NCI-H524 treated with DMSO at 0.1 percent for 48 hours (cell line): ENCODE measurements around the gene TMEM154.

Experiments used
- DNase-seq: peaks from one replicate; lab custom pipeline; 2025; lab: John Stamatoyannopoulos, UW

TMEM154 gene

DNA sequence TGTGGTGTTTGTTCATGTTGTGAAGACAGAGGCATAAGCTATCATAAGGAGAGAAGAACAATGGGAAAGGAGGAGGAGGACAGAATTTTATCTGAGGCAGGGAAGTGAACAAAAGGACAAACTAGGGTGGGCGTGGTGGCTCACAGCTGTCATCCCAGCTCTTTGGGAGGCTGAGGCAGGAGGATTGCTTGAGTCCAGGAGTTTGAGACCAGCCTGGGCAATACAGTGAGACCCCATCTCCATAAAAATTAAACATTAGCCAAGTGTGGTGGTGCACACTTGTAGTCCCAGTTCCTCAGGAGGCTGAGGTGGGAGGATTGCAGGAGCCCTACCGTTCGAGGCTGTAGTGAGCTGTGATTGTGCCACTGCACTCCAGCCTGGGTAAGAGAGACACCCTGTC lies 49.9 kb downstream of the TMEM154 start:
- no peak for DNase-seq

DNA sequence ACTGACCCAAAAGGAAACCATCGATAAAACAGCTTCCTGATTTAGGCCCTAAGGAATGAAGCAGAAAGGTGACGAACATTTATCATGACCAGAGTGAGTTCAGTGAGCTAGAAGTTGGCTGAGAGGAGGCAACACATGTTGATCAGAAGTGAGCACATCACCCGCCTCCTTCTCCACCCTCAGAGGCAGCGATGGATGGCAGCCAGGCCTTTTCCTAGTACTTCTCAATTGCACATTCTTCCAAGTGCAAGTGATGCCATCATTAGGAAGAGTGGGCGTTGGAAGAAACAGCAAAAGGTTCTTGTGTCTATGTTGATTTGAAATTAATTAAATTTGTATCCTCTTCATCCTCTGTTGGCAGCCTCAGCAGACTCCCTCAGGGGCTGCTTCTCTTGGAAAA lies 51.7 kb downstream of the TMEM154 start:
- no peak for DNase-seq

DNA sequence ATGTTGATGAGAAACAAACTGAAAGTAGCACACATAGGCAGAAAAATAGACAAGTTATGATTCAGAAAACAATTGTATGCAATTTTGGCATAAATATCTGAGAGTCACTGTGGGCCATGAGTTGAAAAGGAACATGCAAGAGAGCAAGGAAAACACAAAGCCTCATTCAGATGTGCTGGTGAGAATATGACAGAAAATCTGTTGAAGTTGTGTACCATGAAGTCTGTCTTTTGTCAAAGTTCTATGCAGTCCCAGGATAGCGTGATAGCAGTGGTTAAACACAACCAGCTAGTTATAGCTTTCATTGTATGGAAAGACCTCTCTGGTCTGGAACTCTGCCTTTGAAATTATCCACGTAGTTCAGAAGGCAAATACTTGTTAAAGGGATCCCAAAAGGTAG lies 53.0 kb downstream of the TMEM154 start:
- DNase-seq = no peak

DNA sequence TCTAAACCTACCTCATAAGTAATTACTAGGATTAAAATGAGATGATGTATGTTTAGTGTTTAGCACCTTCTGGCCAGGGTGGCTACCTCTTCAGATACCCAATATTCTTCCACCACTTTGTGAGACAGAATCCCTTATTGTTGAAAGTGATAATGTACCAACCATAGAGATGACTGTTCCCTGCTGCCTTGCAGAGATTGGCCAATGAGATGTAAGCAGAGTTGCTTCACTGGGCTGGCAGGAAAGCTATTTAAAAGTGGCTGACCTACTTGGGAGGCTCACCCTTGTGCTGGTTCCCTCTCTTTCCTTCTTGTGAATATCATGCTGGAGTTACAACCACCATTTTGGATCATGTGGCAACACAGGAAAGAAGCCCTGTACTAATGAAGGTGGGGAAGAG lies 58.9 kb downstream of the TMEM154 start:
- no peak for DNase-seq

DNA sequence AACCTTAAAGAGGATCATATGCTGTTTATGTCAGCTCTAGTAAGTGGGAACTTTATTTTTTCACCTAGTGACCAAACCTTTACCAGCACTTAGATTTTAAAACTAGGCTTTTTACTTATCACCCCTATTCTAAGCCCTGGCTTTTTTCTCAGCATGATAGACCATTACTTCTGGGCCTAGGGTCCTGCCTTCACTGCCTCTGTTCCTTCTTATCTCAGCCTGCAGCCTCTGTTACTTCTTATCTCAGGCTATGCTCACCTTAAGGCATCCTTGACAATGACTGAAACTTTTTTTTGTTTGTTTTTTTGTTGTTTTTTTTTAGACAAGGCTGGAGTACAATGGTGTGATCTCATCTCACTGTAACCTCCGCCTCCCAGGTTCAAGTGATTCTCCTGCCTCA lies 59.6 kb downstream of the TMEM154 start:
- no peak for DNase-seq

DNA sequence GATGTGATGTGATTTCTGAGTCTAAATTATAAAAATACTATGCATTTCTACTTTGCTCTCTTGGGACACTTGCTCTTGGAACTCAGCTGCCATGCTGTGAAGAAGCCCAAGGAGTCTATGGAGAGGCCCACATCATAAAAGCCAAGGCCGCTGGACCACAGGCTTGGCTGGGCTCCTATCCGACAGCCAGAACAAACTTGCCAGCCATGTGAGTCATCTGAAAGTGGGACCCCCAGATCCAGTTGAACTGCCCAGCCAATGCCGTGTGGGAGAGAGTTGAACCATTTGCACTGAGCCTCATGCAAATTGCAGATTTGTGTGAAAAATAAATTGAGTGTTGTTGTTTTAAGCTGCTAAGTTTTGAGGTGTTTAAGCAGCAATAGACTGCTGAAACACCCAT lies 60.2 kb downstream of the TMEM154 start:
- no peak for DNase-seq

DNA sequence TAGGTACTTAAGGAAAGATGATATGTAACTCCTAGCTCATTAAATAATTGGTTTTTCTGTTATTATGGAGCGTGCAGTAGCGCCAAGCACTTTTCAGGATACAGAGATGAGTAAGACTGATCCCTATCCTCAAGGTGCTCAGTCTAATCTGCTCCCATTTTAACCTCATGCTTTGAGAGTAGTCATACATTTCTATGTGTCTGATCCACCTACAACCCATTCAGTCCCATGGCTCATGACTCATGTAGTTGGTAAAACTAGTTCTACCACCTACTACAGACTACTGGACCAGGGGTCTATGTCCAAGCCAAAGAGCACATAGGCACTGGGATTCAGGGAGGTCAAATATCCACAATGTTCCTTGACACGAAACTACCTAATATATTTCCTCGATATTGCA lies 60.8 kb downstream of the TMEM154 start:
- no peak for DNase-seq

DNA sequence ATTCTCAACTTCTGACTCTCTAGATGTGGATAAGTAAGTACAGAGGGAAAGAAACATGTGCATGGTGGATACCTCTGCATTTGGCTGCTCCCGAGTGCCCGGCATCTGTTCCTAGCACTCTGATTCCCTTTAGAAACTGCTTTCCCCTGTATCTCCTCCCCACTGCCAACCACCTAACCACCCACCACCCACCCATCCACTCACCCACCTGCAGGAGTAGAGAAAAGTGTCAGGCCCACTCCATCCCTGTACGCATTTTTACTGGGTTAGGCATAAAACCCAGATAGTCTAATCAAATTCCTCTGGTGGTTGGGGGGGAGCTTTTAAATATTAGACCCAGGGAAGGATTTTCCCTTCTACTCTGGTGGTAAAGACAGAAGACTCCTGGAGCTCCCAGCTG lies 63.0 kb downstream of the TMEM154 start:
- DNase-seq = no peak

DNA sequence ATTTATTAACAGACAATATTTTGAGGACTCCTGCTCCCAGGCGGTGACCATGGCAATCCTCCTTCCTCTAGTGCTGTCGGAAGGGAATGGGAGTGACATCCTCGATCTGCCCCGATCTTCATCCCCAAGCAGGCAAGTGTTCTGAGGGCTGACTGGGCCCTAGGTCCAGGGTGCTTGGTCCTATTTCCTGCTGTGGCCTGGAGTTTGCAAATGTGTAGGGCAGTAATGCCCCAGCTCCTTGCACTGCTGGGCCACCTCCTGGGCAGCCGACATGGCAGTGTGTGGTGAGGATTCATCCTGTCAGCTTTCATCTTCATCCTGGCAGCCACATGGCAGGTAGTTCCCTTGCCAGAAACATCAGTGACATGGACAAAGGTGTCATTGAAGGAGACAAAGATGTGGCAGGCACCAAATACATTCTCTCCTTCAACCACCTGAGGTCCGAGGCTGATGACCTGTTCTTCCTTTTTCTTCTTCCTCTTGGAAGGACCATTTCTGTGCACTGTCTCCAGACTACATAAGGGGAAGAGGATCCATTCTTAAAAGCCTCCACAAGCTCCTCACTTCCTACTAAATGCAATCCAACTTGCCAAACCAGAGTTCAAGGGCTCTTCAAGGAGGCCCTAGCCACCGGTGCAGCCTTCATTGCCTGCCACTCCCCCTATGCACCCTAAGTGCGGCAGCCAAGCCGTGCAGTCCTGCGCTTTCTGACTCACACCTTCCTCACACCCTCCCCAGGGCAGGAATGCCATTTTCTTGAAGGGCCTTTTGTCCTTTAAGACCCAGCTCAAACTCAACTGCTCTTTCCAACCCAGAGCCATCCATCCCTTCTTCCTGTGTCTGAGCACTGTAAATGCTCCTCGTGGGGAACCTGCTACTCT lies 65.7 kb downstream of the TMEM154 start:
- no peak for DNase-seq

DNA sequence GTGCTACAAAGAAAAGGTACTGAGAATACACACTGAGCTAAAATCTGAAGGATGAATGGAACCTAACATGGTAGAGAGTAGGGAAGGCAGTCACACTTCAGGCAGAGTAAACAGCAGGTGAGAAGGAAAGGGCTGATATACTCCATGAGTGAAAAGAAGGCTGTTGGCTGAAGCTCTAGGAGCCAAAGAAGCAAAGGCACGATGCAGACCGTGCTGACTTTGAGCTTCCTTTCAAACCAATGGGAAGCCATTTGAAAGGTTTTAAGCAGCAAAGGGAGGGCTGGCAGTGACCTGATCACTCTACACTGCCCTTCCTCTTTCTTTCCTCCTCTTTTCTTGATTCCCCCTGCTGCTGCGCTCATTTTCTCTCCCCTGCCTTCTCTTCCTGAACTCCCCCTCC lies 66.4 kb downstream of the TMEM154 start:
- no peak for DNase-seq

DNA sequence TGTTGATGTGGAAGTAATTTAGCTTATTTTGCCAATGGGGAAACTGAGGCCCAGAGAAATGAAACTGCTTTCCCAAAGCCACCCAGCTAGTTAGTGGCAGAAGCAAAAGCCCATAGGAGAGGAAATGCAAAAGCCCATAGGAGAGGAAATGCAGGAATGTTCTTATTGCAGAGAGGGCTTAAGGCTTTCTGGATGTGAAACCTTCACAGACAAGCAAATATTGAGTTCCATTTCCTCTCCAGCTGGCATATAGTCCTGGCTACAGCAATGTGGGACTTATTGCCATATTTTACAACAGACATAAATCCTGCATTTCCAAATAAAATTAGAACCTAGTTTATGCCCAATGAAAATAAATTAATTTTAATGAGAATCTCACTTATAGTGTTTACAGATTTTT lies 69.7 kb downstream of the TMEM154 start:
- DNase-seq = no peak

DNA sequence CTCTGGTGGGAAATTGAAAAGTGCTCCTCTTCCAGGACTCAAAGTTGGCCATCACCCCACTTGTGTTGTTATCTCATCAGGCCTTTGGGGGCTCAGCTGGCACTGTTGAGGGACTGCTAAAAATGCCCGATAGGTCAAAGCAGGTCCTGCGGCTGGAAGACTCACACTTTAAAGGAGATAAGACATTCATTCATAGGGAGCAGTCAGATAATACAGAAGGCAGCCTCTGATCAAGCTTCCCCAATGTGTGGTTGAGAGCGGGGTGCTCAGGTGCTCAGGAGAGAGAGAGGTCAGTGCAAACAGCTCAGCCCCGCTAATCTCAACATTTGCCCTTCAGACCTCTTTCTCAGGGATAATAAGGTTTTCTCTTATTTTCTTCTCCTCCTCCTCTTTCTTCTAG lies 70.3 kb downstream of the TMEM154 start:
- no peak for DNase-seq

DNA sequence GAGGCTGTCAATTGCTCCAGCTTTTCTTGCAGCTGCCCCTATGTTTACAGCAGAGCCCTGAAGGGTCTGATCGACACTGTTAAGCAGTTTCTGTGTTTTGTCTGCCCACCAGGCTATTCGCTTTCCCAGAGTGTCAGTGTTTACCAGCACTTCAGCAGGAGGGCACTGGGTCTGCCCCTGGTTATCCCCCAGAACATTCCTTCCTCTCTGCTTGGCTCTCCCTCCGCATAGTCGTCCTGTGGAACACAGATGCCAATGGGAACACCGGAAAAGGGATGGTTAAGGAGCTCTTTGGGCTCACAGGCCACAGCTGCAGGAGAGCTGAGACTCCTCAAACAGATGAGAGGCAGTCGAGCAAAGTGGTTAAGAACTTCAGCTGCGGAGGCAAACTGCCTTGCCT lies 72.6 kb downstream of the TMEM154 start:
- no peak for DNase-seq

DNA sequence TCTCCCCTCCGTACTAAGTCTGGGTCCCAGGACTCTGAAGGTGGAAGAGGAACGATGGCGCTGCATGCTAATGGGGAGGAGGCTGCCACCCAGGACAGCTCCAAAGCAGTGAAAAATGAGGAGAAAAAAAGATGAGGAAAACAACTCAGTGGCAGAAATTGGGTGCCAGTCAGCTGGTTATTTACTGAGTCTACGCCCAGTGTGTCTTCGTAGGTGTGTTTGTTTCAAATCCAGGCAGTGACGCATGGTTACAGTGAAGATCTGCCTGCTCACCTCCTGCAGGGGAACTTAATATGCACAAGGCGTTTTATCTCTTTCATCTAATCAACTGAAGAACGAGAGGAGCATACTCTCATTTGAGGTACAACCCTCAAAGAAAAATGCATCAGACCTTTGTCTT lies 73.0 kb downstream of the TMEM154 start:
- no peak for DNase-seq

DNA sequence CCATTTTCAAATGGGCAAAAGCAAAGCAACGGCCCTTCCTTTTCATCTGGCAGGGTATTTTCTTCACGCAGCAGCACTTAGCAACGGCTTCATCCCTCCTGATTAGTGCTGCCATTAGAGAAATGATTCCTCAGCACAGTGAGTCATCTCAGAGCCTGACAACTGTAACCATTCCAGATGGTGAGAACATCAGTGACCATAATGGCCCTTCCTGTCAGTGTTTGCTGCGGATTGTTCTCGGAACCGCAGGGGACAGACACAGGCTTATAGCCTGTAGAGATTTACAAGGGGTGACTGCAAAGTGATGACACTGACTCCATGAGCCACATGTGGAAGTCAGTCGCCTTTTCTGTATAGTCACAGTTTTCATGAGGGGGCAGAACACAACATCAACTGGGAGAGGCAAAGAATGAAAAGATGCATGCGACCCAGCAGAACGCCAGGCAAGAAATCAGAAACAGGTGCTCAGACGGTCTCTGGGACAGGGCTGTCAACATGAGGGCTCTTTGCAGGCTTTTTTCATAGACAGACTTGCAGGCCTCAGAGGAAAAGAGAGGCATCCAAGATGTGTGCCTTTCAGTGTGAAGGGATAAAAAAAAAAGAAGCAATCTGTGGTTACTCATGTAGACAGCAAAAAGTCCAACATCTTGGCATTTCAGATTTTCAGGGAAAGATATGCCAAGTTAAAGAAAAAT lies 74.0 kb downstream of the TMEM154 start:
- peak; percentile 48 for DNase-seq

DNA sequence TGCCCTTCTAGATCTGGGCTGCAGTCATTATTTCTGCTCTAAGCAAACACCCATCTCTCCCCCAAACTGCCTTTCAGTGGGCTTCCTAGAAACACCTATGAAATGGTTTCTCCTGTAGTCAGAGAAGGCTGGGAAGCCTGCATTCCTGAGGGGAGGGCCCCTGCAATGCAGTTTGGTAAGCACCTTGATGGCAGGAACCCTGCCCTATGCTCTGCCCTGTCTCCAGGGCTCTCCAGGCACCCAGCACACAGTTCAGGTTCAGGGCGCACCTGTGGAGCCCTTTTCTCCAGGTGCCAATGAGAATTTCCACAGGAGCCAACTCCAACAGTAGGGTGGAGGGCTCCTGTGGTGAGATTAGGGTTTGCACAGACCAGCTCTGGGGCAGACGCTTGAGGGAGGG lies 74.8 kb downstream of the TMEM154 start:
- no peak for DNase-seq

DNA sequence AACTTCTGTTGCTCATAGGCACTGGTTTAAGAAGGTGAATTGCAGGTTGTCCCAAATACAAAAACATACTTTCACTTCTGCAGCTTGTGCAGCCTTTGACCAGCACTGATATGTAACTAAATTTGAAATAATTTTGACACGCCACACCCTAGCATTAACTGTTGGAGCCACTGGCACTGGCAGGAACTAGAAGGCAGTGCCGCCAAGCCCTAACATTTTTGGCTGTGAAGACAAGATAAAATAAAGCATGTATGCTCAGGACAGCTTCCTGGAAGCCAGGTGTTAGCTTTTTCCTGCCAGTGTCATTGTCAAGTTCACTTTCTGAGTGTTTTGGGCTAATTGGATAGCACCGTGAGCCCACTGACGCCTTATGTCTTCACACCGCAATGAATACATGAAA lies 78.6 kb downstream of the TMEM154 start:
- no peak for DNase-seq

DNA sequence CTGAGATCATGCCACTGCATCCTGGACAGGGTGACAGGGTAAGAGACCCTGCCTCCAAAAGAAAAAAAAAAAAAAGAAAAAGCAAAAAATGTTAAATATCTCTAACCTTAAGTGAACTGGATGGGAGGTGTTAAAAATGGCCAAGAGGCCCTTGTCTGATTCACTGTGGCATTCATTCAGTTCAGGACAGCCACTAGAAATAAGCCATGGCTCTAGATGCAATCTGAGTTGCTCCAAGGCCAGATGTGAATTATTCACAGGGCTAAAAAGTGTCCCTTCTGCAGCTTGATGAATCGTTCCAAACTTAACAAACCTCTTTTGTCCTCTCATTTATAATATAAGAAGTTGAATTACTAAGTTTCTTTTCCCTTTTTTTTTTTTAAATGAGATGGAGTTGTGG lies 80.2 kb downstream of the TMEM154 start:
- no peak for DNase-seq

DNA sequence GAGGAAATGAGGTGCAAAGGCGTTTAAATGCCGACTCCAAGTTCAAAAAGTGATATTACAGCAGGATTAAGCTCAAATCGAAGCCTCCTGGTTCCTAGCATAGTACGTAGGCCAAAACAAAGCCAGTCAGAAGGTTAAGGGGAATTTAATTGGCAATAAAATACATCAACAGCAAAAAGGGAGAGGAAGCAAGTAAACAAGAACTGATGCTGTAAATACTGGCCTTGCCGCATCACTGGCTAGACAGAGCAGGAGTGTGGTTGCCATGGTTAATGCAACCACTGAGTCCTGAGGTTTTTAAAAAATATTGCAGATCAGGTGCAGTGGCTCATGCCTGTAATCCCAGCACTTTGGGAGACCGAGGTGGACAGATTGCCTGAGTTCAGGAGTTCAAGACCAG lies 80.7 kb downstream of the TMEM154 start:
- DNase-seq = no peak

DNA sequence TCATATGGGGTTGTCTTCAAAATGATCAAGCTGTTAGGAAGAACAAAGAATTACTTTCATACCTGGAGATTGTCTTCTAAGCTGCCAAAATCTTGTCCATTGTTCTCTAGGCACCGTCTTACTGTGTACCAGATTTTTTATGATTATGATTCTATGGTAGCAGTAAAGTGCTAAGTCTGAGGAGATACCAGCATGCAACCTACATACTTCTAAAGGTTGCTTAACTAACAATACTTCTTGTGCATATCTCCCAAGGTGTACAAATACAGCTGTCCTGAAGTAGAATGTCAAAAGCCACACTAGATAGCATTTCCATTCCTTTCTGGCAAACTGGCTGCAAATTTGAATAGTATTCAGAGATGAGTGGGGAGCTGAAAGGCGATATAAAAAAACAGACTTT lies 81.3 kb downstream of the TMEM154 start:
- DNase-seq = no peak

DNA sequence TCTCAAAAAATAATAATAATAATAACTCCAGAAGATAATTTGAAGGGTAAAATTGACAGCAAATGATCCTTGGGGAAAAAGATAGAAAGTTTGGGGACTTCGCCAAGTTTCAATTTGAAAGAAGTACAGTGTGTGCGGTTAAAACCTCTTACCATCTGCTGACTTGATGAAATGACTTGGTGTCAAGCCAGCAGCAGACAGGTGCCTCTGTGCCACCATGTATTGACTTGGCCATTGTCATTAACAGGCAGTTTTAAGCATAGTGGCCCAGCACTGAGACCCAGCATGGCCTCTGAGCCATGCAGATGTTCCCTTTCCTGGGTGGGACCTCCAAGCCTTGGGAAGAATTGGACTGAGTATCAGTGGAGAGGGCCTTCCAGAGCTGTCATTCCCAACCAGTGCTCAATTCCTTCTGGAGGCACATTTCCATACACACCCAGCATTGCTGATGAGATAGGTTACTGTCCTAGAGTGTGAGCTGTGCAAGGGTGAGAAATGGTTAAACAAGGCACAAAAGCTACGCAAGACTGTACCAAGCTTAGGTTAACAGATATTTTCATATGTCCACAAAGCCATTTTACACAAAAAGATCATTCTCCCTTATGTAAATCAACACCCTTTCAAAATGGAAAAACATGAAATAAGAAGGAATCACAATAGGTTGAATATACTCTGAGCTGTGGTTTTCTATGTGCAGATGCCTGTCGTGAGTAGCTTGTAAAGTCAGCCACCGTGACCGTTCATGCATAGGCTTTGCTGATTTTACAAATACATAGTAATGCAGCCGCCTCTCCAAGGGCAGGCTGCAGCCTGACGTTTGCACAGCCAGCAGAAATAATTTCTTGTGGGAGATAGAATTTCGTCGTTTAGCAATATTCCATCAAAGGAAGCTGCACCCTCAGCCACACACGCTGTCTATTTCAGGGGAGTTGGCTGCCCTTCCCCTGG lies 84.5 kb downstream of the TMEM154 start:
- no peak for DNase-seq

DNA sequence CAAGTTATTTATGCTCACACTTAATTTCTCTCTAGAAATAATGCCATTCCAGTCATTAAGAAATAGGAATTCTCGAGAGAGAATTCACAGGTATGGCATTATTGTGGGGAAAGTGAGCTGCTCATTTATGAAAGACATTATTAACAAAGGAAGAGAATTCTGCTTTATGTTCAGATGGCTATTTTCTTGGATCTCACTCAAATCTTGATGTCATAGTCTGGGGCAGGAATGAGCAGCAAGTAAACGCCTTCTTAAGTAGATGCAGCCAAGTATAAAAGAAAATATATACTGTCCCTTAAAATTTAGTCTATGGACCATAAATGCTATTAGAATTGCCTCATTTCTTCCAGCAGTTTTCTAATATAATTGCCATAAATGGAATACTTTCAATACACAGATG lies 85.7 kb downstream of the TMEM154 start:
- DNase-seq = no peak

DNA sequence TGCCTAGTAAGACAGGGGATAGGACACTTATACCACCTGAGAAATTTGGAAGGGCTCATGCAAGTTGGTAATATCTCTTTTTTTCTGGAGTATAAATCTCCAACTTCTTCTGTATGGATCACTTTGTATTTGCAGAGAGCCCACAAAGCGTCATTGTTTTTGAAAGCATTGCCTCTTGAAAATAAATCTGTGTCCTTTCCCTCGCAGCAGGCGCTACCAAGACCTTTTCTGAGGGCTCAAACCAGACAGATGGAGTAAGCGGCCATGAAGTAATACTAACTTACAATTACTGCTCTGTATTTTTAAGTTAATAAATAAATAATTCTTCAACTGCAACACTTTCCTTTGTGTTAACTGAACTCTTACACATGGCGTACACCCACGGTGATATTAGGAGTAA lies 87.9 kb downstream of the TMEM154 start:
- no peak for DNase-seq
